IMR-90 (cell line): ENCODE data around the gene MED6. TPM values are rescaled to one million over a fixed set of nuclear protein-coding genes. Genes with fewer than 3 reads are reported as not detected.
A peak's percentile ranks its signal among the peaks of the same experiment; 100 is the strongest.

Source experiments
- ATAC-seq: fragments of 200-7000 bp; cut with Tn5 transposase; 2 replicates; pipeline ENCODE4 v1.9.1; 2020; ENCODE audit warnings: low read depth, mild to moderate bottlenecking, moderate library complexity
- BruUV-seq: library from RNA; stranded (reverse); fragments of 400-500 nt; replicated peaks from 2 replicates; lab custom pipeline; 2021; lab: Mats Ljungman, UMichigan
- CTCF ChIA-PET: fragments of 300-600 bp; formaldehyde crosslinking; extraction: SDS; loops from one replicate; lab custom pipeline; 2021; ENCODE audit warnings: antibody characterized with exemption; lab: Yijun Ruan, JAX
- POLR2A ChIA-PET: fragments of 300-600 bp; sonication (Branson Sonifier 250); formaldehyde crosslinking; loops from one replicate; lab custom pipeline; 2022; ENCODE audit warnings: antibody characterized with exemption; ENCODE audit not compliant: unreplicated experiment; lab: Charles Lee
- DNase-seq: peaks from one replicate; pipeline ENCODE4 v3.0.0; 2013
- H2AFZ ChIP-seq: replicated peaks from 2 replicates; pipeline ENCODE3; 2013; ENCODE audit warnings: low read length, mild to moderate bottlenecking; ENCODE audit not compliant: poor library complexity
- H2AK5ac ChIP-seq: 2 replicates; pipeline ENCODE4 v1.6.1; 2013; ENCODE audit warnings: low read depth, low read length, inconsistent platforms
- H2AK9ac ChIP-seq: replicated peaks from 2 replicates; pipeline ENCODE3; 2013; ENCODE audit warnings: mild to moderate bottlenecking, low read depth, low read length, moderate library complexity; ENCODE audit not compliant: poor library complexity
- H2BK120ac ChIP-seq: 2 replicates; pipeline ENCODE4 v1.6.1; 2013; ENCODE audit warnings: low read depth, low read length, inconsistent platforms
- H2BK15ac ChIP-seq: 3 replicates; pipeline ENCODE4 v1.6.1; 2013; ENCODE audit warnings: low read depth, low read length, inconsistent platforms
- H2BK20ac ChIP-seq: 2 replicates; pipeline ENCODE4 v1.6.1; 2013; ENCODE audit warnings: low read depth, mild to moderate bottlenecking, inconsistent platforms, low read length, moderate library complexity
- H2BK5ac ChIP-seq: 2 replicates; pipeline ENCODE4 v1.6.1; 2013; ENCODE audit warnings: mild to moderate bottlenecking, low read depth, low read length, inconsistent platforms; ENCODE audit not compliant: poor library complexity, severe bottlenecking
- H3K14ac ChIP-seq: replicated peaks from 2 replicates; pipeline ENCODE4 v1.6.1; 2013; ENCODE audit warnings: low read depth, low read length, inconsistent platforms
- H3K18ac ChIP-seq: 2 replicates; pipeline ENCODE4 v1.6.1; 2013; ENCODE audit warnings: low read depth, low read length, control low read depth
- H3K23ac ChIP-seq: 2 replicates; pipeline ENCODE4 v1.6.1; 2013; ENCODE audit warnings: low read depth, low read length, inconsistent platforms
- H3K27ac ChIP-seq: 2 replicates; pipeline ENCODE4 v1.5.1; 2013; ENCODE audit warnings: mild to moderate bottlenecking, control low read depth, low read length; ENCODE audit not compliant: insufficient read depth
- H3K27me3 ChIP-seq: 2 replicates; pipeline ENCODE4 v1.6.1; 2013; ENCODE audit warnings: low read length; ENCODE audit not compliant: control insufficient read depth, insufficient read depth
- H3K36me3 ChIP-seq: 2 replicates; pipeline ENCODE4 v1.6.1; 2013; ENCODE audit warnings: low read length, mixed read lengths; ENCODE audit not compliant: control insufficient read depth, insufficient read depth
- H3K4ac ChIP-seq: 2 replicates; pipeline ENCODE4 v1.6.1; 2013; ENCODE audit warnings: low read depth, low read length, inconsistent platforms
- H3K4me1 ChIP-seq: 2 replicates; pipeline ENCODE4 v1.6.1; 2013; ENCODE audit warnings: low read length, mixed read lengths; ENCODE audit not compliant: control insufficient read depth, insufficient read depth
- H3K4me2 ChIP-seq: 2 replicates; pipeline ENCODE4 v1.6.1; 2013; ENCODE audit warnings: low read depth, mild to moderate bottlenecking, control low read depth, low read length, moderate library complexity
- H3K4me3 ChIP-seq: 2 replicates; pipeline ENCODE4 v1.5.1; 2013; ENCODE audit warnings: low read depth, mild to moderate bottlenecking, control low read depth, low read length, moderate library complexity; ENCODE audit not compliant: insufficient read depth
- H3K56ac ChIP-seq: 2 replicates; pipeline ENCODE4 v1.6.1; 2013; ENCODE audit warnings: low read length, inconsistent platforms; ENCODE audit not compliant: insufficient read depth; ENCODE audit errors: extremely low read depth
- H3K79me1 ChIP-seq, 2 experiments: 2 replicates each; pipeline ENCODE4 v1.6.1; 2013; ENCODE audit warnings: low read length in 2 of 2, inconsistent platforms in 1 of 2, low read depth in 1 of 2
- H3K9ac ChIP-seq: 2 replicates; pipeline ENCODE4 v1.6.1; 2013; ENCODE audit warnings: low read depth, low read length, control low read depth
- H3K9me1 ChIP-seq: 2 replicates; pipeline ENCODE4 v1.6.1; 2013; ENCODE audit warnings: low read length, inconsistent platforms; ENCODE audit not compliant: insufficient read depth
- H3K9me3 ChIP-seq: 2 replicates; pipeline ENCODE4 v1.6.1; 2013; ENCODE audit warnings: low read length; ENCODE audit not compliant: control insufficient read depth, insufficient read depth
- H4K20me1 ChIP-seq: 2 replicates; pipeline ENCODE4 v1.6.1; 2013; ENCODE audit warnings: low read length, inconsistent platforms; ENCODE audit not compliant: insufficient read depth
- H4K5ac ChIP-seq: 2 replicates; pipeline ENCODE4 v1.6.1; 2013; ENCODE audit warnings: mild to moderate bottlenecking, low read depth, low read length, control low read depth
- H4K8ac ChIP-seq, 2 experiments: 2 replicates each; pipeline ENCODE4 v1.6.1; 2013; ENCODE audit warnings: low read depth in 2 of 2, low read length in 2 of 2, control low read depth in 1 of 2, inconsistent platforms in 1 of 2
- H4K91ac ChIP-seq: 2 replicates; pipeline ENCODE4 v1.6.1; 2013; ENCODE audit warnings: low read depth, low read length, inconsistent platforms; ENCODE audit not compliant: insufficient read depth
- CTCF ChIP-seq: conservative IDR thresholded peaks from 2 replicates; pipeline ENCODE4 v1.5.1; 2012; ENCODE audit warnings: mild to moderate bottlenecking, low read depth, low read length, improper control_type of control experiment
- MXI1 ChIP-seq: IDR thresholded peaks from 2 replicates; pipeline ENCODE4 v1.6.1; 2012; ENCODE audit warnings: low read depth, mild to moderate bottlenecking, low read length, moderate library complexity, borderline replicate concordance
- NFE2L2 ChIP-seq: fragments of 150-350 bp; IDR thresholded peaks from 2 replicates; pipeline ENCODE4 v1.6.1; 2016; ENCODE audit warnings: low read depth, mild to moderate bottlenecking, low read length
- RFX5 ChIP-seq: IDR thresholded peaks from 2 replicates; pipeline ENCODE4 v1.8.0; 2012; ENCODE audit warnings: low read depth, mild to moderate bottlenecking, low read length, moderate library complexity
- WGBS, 2 experiments: methylation state at CpG; one replicate each; pipeline versions ENCODE4 v1.1.5 to v1.1.7; 2013; ENCODE audit warnings: missing lambda C conversion rate in 2 of 2; ENCODE audit not compliant: insufficient read length in 1 of 2; ENCODE audit errors: extremely low coverage in 2 of 2; 5-methylcytosine and 5-hydroxymethylcytosine counted together
- dilution Hi-C: fragments of 300-500 bp; cut with HindIII; formaldehyde crosslinking; loops from one replicate; pipeline ENCODE4 v1.14.3; 2018; ENCODE audit warnings: low sequenced_read_pairs; ENCODE audit not compliant: unreplicated experiment
- in situ Hi-C: fragments of 300-500 bp; cut with MboI; formaldehyde crosslinking; loops from 3 replicates; pipeline ENCODE4 v1.14.3; 2019; ENCODE audit warnings: low sequenced_read_pairs, inconsistent platforms, mixed read lengths
- intact Hi-C: fragments of 100-400 bp; cut with micrococcal nuclease; formaldehyde crosslinking; loops from 2 replicates; pipeline ENCODE4 v1.10.0; 2022
- polyA plus RNA-seq, 3 experiments: library from polyadenylated mRNA; depleted of rRNA; stranded (reverse); fragments of >200 nt; gene quantifications; 2 replicates each; pipeline ENCODE4 v1.2.3, GENCODE V29; 2012; ENCODE audit warnings: low replicate concordance in 1 of 3
- total RNA-seq: library from RNA; depleted of rRNA; stranded (reverse); fragments of >200 nt; gene quantifications from 2 replicates; pipeline ENCODE4 v1.2.3, GENCODE V29; 2012
- TF ChIP-seq, protein P1 (sequence below): fragments of 150-350 bp; IDR thresholded peaks from 2 replicates; pipeline ENCODE4 v1.6.1; 2016; ENCODE audit warnings: low read depth, mild to moderate bottlenecking, low read length, moderate library complexity, borderline replicate concordance

MED6 gene
- total and polyA plus RNA-seq, 2 of the 4 experiments (the other 2 are of a cell fraction) = 24.3 to 31.5 TPM

GRCh38 chr14:70599345-70599744 is 1.1 kb downstream of the MED6 start:
- H3K79me1 ChIP-seq = peaks cover 6 to 27% of the 10 kb centered on the region in 2 experiments
- H3K9ac ChIP-seq = no peak overlapping the region

More at GRCh38 chr14:70599345-70599744, 1.1 kb downstream of the MED6 start:
- Histone ChIP-seq H3K18ac (no peak overlapping the region), H4K91ac (no peak overlapping the region), H4K20me1 (no peaks in the 10 kb centered on the region), H3K9me1 (peaks cover 7% of the 10 kb centered on the region; the same call in 1 of the 2 replicates), H4K8ac (no peak overlapping the region), H3K14ac (no peak overlapping the region), H2AK5ac (no peak overlapping the region), H2BK20ac (no peak overlapping the region), H2AK9ac (peak overlapping the region; percentile 23), H3K4me3 (no peak overlapping the region), H3K4ac (no peak overlapping the region), H4K5ac (no peak overlapping the region), H3K27me3 (no peaks in the 10 kb centered on the region), H3K4me2 (peak overlapping the region; percentile 66; the same call in 1 of the 2 replicates), H3K9me3 (no peaks in the 10 kb centered on the region), H2BK5ac (no peak overlapping the region), H2BK15ac (no peak overlapping the region), H3K56ac (no peak overlapping the region), H3K27ac (no peak overlapping the region), H2AFZ (no peak overlapping the region), H3K36me3 (peaks cover 17% of the 10 kb centered on the region), H3K23ac (no peak overlapping the region), H3K4me1 (peaks cover 3% of the 10 kb centered on the region; the same call in 1 of the 2 replicates), H2BK120ac (no peak overlapping the region)
- 29% methylated on average over 1 of the region's 1 CpG; no CpG with 5 or more reads in 1 of the 2 experiments for WGBS, 2 experiments
- POLR2A ChIA-PET = no interaction called here
- dilution Hi-C loops = no loop called here
- ATAC-seq (no peak), DNase-seq (no peak)
- intact Hi-C loops = no loop called here
- TF ChIP-seq RFX5 (no peak), CTCF (no peak), MXI1 (no peak), NFE2L2 (no peak)
- TF ChIP-seq, protein P1, sequence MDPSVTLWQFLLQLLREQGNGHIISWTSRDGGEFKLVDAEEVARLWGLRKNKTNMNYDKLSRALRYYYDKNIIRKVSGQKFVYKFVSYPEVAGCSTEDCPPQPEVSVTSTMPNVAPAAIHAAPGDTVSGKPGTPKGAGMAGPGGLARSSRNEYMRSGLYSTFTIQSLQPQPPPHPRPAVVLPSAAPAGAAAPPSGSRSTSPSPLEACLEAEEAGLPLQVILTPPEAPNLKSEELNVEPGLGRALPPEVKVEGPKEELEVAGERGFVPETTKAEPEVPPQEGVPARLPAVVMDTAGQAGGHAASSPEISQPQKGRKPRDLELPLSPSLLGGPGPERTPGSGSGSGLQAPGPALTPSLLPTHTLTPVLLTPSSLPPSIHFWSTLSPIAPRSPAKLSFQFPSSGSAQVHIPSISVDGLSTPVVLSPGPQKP = no peak
- CTCF ChIA-PET = no interaction called here
- BruUV-seq = no TSS peak
- in situ Hi-C loops = no loop called here
